Activated CD8-positive, alpha-beta memory T cell treated with anti-CD3 and anti-CD28 coated beads, Interleukin-2, amount 50 U/mL, for 1 hour (primary cell): ENCODE measurements around the gene SPNS2.

Experiments used
- DNase-seq: peaks from one replicate; pipeline ENCODE4 v3.0.0-alpha.2; 2020; ENCODE audit errors: extremely low read depth

Gene SPNS2

GRCh38 chr17:4588391-4588790, 89.7 kb downstream of the SPNS2 start:
- DNase-seq = no peak
